ENCODE data around the gene CCL4.
A peak's percentile ranks its signal among the peaks of the same experiment; 100 is the strongest.
"Not testable (repeated sequence)": the region's sequence is repeated elsewhere in the genome, so short reads cannot be mapped to it uniquely, and the experiment has no call there.

Gene CCL4

DNA sequence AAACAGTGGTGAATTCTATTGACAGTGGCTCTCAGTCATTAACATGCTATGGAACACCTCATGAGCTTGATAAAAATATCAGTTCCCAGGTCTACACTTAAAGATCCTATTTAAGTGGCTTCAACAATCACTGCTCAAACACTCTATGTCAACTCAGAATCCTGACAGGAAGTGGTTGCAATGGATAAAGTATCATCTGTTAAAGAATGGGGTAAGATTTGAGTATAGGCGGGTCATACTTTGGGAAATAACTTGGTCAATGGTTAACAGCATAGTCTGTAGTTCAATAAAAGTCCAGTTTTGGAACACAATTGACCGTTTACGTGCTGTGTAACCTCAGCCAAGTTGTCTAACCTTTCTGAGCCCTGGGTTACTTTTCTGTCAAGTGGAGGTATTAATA, 16.2 kb upstream of the CCL4 start:
- DNase-seq (ENCODE audit: low read depth, low spot score); H3K27ac ChIP-seq: not testable (repeated sequence)

DNA sequence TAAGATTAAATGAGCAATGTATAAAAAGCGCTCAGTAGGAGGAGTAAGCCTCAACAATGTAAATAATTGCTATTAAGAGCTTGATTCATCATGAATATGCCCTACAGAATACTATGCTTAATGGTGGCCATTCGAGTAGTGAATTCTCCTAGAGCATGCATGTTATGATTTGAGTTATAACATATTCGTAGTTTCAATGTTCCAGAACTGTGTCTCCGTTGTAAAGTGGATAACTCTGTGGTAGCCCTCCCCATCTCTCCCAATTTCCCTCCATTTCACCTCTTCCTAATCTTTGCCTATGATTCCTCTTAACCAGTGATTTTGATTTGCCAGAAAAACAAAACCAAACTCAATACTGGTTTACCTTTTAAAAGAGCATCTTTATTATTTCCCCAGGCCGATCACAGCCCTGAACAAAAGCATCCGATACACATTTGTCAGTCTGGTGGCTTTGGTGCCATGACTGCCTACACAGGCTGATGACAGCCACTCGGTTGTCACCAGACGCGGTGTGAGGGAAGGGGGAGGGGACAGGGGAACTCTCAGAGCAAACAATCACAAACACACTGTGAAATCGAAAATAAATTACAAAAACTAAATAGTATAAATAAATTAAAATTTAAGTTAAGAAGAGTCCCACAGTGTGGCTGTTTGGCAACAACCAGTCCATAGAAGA, 15.6 kb upstream of the CCL4 start:
- not testable (repeated sequence) for DNase-seq (ENCODE audit: low read depth, low spot score); H3K27ac ChIP-seq

DNA sequence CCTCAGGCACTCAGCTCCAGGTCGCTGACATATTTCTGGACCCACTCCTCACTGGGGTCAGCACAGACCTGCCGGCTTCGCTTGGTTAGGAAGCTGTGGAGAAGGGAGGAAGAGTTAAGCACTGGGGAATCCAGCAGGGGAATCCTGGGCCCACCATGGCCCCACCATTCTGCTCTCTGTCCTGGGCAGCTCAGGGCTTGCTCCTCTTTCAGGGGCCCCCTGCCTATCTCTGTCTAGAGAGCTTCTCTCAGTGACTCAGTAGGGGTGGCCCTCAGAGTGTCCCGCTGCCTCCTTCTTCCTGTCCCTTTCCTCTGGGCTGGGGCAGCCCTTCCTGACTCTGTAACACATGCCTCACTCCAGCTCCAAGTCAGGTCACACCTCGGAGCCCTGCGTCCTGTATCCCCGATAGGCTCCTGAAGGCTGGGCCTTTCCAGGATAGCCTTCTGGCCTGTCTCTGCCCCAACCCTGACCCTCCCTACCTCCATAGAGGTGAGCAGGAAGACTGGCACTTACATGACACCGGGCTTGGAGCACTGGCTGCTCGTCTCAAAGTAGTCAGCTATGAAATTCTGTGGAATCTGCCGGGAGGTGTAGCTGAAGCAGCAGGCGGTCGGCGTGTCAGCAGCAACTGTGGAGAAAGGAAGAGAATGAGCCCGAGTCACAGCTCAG, 14.8 kb upstream of the CCL4 start:
- no peak for DNase-seq (ENCODE audit: low read depth, low spot score)
- no peak overlapping the region for H3K27ac ChIP-seq

DNA sequence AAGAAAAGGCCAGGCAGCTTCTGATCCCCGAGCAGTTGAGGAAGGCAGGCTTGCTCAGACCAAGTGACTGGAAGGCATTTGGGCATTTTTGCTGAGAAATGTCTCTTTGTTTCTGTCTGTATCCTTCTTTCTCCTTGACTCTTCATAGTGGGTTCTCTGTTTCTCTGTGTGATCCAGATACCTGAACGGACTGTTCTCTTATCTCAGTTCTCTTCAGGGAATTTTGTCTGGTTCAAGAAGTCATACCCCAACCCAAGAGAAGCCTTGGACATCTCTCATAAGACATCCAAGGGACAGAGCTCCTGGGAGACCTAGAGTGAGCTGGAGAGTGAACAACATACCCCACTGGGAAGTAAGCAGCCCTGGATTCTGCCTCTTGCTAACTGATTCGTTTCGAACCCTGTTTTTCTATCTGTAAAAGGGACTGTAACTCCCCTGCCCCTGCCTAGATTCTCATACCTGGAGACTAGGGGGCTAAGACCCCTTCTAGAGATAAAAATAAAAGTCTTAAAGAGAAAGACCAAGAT, 14.2 kb upstream of the CCL4 start:
- no peak overlapping the region for H3K27ac ChIP-seq

DNA sequence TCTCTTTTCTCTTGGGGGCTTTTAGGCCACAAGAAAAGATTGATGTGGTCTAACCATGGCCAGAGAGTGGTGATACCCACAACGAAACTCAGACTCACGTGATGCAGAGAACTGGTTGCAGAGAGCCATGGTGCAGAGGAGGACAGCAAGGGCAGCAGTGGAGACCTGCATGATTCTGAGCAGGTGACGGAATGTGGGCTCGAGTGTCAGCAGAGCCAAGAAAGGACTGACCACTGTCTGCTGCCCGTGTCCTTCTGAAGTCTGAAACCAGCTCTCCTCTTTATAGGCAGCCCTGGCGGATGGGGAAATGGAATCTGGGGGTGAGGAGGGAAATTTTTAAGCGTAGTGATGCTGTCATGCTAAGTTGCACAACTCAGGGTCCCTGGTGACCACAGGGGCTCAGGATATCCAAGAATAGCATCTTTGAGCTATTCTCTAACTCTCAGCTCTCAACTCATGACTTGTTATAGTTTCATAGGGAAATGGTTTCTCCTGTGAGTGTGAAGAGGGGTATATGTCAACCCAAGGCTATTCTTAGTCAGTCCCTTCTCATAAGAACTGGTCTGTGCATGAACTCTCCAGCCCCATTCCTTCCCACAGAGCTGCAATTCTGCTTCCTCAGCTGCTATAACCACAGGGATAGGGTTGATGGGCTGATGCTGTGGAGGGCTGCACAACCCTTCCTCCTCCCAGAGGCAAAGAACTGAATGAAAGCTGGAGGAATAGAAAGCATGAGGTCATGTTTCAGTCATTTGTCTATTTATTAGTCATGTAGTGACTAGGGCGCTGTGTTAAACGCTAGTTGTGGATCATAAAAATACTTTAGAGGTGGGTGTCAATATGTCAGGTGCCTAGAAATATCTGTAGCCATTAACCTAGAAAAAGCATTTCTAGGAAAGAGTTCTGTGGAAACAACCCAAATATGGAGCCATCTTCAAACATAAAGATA, 13.5 kb upstream of the CCL4 start, which contains the start of gene CCL3:
TSS of gene CCL3 (minus strand) at position 256 of the 949 bp plus-strand sequence. CDS start at position 171, 85 bp downstream.
- no peak within 1 kb of the TSS for H3K27ac ChIP-seq
- DNase-seq (ENCODE audit: low read depth, low spot score), result peak; percentile 3

More for the DNA sequence above, 14.2 kb upstream of the CCL4 start:
- no peak for DNase-seq (ENCODE audit: low read depth, low spot score)

DNA sequence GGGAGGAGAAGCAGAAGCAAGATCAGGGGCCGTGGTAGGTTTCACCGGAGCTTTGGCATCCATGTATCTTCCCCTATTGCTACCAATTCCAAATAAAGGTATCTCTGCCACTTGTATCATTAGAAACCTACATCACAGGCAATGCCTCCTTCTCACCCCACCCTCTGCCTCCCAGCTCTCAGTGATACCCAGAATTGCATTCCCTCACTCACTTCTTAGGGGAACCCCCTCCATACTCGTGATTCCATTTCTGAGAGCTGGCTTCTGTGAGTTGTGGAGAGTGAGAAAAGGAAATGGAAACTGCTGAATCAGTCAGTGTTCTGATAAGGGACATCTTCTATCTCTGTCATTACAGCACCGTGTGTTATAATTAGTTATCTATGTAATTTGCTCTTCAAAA, 11.4 kb upstream of the CCL4 start:
- DNase-seq (ENCODE audit: low read depth, low spot score), result no peak
- H3K27ac ChIP-seq, result no peak overlapping the region

DNA sequence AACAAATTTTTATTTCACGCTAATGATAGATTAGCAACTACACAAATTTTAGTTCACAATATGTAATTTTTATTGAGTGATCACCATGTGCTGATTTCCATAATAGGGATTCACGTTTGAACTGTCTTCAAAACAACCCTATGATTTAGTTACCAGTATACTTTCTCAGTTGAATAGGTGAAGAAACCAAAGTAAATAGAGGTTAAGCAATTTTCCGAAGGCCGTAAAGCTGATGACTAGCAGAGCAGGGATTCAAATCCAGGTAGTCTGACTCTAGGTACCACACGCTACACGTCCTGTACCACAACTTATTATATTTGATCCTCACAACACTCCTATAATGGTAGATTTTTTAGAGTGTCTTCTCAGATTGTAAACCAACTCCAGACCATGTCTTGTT, 10.9 kb upstream of the CCL4 start:
- DNase-seq (ENCODE audit: low read depth, low spot score); H3K27ac ChIP-seq: not testable (repeated sequence)

DNA sequence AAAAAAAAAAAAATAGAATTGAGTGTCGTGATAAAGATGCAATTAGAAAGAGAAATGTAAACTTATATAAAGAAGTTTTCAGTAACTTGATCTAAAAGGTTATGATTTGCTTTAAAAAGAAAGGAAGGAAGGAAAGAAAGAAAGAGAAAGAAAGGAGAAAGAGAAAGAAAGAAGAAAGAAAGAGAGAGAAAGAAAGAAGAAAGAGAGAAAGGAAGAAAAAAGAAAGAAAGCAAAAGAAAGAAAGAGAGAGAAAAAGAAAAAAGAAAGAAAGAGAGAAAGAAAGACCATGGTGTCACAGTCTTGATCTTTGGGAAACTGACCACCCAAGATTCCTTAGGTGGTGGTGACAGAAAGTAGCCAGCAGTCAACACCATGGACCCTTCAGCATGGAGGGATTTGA, 9.4 kb upstream of the CCL4 start:
- no peak for DNase-seq (ENCODE audit: low read depth, low spot score)
- H3K27ac ChIP-seq, result no peak overlapping the region

DNA sequence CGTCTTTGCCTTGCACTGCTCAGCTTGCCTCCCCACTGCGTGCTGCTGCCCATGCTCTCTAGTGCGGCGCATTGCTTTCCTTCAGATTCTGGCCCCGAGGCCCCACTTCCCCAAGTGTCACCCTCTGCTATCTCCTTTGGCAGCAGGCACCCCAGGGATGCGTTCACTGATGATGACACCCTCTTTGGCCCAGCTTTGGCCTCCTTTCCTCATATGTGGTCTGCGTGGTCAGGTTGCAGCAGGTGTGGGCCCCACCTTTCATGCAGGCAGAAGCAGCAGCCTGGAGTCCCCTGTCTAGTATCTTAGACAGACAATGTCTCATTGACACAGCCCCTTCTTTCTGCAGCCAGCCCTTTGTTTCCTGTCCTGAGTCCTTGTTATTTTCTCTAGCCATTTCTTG, 8.9 kb upstream of the CCL4 start:
- DNase-seq (ENCODE audit: low read depth, low spot score), result no peak
- no peak overlapping the region for H3K27ac ChIP-seq

DNA sequence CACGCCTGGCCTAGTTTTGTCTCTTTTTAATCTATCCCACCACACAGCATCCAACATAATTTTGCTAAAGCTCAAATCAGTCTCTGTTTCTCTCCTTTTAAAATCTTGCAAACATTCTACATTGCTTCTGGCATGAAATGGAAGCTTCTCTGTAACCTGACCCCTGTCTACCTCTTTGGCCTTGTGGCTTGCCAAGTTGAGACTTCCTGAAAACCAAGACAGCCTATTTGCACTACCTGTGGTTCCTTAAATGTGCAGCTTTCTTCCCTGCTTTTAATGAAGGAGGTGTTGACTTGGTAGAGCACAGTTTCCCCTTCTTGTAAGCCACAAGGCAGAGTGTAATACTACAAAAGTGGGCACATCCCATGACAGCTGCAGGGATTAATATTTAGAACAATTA, 7.6 kb upstream of the CCL4 start:
- H3K27ac ChIP-seq, result no peak overlapping the region
- DNase-seq (ENCODE audit: low read depth, low spot score), result no peak

DNA sequence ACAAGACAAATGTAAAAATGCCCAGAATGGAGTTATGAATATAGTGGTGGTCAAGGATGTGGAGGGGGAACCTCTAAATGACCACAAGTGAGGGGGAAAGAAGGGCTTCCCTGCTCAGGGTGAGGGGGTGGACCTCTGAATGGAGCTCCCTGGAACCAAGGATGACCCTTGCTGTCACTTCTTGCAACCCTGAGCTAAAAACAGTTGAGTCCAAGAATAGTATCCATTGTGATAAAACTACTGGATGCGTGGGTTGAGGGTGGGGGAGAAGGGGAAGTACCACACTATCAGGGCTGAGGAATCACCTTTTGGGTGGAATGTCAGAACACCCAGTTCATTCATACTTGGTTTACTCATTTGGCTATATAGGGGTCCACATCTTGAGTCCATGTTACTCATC, 4.6 kb upstream of the CCL4 start:
- not testable (repeated sequence) for H3K27ac ChIP-seq; DNase-seq (ENCODE audit: low read depth, low spot score)

DNA sequence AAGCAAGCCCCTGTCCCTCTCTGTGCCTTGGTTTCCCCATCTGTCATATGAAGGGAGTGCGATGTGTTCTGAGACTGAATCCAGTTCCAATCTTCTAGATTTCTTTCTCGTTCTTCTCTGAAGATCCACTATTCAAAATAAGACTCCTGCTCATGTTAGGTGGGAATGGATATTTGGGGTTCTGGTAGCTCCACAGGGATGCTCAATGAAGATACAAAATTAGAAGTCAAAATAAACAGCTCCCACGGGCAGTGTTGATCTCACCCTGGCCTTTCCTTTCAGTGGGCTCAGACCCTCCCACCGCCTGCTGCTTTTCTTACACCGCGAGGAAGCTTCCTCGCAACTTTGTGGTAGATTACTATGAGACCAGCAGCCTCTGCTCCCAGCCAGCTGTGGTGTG, 619 bp downstream of the CCL4 start:
- H3K27ac ChIP-seq; DNase-seq (ENCODE audit: low read depth, low spot score): not testable (repeated sequence)

DNA sequence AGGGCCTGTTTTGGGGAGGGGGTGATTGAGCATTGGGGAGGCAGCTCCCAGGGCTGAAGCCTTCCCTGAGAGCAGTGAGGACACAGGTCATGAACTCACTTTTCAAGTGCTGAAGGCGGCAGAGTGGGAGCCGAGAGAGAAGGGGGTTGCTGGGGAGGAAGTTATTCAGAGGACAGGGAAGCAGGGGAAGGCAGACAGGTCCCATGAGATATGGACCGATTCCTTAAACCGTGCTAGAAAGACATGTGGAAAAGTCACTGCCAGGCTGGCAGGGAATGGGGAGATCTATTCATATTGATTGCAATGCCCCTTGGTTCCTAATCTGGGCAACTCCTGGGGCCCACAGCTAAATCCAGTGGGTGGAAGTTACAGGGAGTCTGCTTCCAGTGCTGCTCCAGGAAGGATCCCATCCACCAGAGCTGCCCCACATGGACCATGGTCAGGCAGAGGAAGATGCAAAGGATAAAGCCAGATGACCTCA, 1.1 kb downstream of the CCL4 start:
- no peak overlapping the region for H3K27ac ChIP-seq
- no peak for DNase-seq (ENCODE audit: low read depth, low spot score)

DNA sequence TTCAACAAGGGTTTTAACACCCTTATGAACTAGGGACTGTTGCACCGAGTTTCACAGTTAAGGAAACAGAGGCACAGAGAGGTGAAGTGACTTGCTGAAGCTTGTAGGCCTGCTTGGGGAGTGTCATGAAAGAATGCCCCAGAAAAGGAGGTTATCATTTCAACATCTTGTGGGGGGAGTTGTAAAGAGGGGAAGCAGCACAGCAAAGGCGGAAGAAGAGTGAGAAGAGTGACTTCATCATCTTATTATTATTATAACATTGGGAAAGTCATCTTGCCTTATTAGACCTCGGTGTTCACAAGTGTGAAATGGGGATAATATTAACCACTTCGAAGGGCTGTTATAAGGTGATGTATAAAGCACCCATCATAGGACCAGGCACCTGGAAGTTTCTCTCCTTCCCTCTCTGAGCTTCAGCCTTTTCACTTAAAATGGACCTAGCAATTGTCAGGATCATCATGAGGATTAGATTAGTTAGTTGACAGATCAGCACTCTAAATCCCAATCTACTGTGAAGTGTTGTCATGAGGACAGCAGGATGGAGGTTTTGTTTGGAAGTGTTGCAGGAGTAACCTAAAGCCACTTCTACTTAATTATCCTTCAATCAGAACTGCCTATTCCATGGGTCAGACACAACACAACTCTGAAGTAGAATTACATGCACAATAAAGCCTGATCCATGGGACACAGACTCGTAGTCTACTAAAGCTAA, 2.3 kb downstream of the CCL4 start:
- no peak for DNase-seq (ENCODE audit: low read depth, low spot score)
- H3K27ac ChIP-seq, result no peak overlapping the region

DNA sequence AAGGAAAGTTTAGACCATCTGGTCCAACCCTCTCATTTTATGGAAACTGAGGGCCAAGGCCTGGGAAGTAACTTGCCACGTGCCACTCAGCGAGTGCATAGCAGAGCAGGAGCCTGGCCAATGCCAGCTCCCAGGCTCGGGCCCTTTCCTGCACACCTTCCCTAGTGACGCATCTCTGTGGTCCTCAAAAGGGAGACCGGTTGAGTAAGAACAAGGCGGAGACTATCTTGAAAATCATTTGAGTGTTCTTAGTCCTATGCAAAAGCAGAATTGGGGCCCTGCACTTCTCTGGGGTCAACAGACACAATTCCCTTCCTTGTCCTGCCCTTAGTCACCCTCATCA, 2.8 kb downstream of the CCL4 start:
- DNase-seq (ENCODE audit: low read depth, low spot score), result no peak
- H3K27ac ChIP-seq, result no peak overlapping the region

DNA sequence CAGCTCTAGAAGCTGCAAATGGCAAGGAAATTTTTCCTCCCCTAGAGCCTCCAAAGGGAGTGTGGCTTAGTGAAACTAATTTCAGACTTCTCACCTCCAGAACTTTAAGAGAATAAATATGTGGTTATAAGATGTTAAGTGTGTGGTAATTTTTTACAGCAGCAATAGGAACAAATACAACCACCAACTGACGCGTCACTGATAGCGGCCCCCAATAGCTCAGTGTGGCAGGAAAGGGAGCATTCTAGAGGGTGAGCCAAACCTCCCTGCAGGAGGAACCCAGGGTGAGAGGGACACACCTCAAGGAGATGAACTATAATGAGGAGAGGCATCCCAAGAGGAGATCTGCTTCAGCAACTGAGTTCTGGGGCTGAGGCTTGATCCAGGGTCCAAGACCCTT, 4.0 kb downstream of the CCL4 start:
- no peak overlapping the region for H3K27ac ChIP-seq
- no peak for DNase-seq (ENCODE audit: low read depth, low spot score)

DNA sequence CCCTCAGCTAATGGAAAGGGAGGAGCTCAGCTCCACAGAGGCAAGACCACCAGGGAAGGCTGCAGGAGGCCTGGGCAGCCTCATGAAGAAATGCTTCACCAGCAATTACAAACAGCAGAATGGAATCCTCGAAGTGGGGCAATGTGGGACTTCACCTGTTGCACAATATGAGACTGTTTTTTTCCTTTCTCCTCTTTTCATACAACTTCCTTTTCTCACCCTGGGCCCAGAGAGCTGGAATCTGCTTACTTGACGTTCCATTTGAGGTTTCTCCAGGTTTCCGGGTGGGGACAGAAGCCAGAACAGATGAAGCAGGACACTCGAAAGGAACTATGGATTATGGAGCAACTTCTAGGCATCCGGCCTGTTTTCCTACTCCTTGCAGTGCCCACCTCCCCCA, 4.6 kb downstream of the CCL4 start:
- not testable (repeated sequence) for DNase-seq (ENCODE audit: low read depth, low spot score); H3K27ac ChIP-seq

DNA sequence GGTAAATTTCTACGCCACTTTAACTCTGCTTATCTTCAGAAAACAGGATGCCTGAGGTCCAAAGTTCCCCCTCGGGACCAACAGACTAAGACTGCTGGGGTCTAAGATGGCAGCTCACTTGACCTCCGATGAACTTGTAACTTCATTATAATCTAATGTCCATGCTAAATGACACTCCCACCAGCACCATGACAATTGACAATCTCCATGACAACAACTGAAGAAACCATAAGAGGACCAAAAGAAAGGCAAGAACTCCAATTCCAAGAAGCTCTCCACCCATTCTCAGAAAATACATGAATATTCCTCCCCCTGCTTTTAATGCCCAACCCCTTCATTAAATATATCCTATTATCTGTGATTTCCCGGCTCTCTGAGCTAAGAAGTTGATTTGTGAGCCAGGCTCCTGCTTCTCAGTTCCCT, 7.5 kb downstream of the CCL4 start:
- no peak overlapping the region for H3K27ac ChIP-seq
- DNase-seq (ENCODE audit: low read depth, low spot score), result no peak

DNA sequence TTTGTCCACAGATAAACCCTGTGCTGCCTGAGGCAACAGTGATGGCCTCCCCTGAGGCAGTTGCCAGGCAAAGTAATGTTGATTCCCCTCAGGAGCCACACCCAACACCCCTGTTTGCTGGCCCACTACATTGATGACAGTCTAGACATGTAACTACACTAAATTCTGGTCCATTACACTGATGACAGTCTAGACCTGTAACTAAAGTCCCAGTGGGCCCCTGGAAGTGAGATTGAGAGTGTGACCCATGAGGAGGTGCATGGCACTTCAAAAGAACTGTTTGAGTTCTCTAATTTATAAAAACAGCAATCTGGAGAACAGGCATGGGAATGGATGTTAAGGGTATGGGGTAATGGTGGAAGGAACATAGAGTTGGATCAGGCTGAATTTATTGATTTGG, 8.9 kb downstream of the CCL4 start:
- no peak for DNase-seq (ENCODE audit: low read depth, low spot score)
- no peak overlapping the region for H3K27ac ChIP-seq

DNA sequence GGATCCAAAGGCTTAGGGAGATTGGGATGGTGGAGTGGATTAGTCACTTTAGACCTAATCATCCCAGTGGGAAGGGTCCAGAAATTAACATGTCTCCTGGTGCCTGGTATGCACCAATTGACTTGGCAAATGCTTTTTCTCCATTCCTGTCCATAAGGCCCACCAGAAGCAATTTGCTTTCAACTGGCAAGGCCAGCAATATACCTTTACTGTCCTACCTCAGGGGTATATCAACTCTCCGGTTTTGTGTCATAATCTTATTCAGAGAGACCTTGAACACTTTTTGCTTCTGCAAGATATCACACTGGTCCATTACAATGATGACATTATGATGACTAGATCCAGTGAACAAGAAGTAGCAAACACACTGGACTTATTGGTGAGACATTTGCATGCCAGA, 9.5 kb downstream of the CCL4 start:
- H3K27ac ChIP-seq; DNase-seq (ENCODE audit: low read depth, low spot score): not testable (repeated sequence)
